CD4-positive, CD25-positive, alpha-beta regulatory T cell (primary cell): ENCODE results near the gene OTOG. TPM values are rescaled to one million over a fixed set of nuclear protein-coding genes. Genes with fewer than 3 reads are reported as not detected.
"Not testable (repeated sequence)": the region's sequence is repeated elsewhere in the genome, so short reads cannot be mapped to it uniquely, and the experiment has no call there.

Experiments used
- ATAC-seq, 2 donors: fragments of 150-1000 bp; cut with Tn5 transposase; one replicate each; pipeline ENCODE4 v1.10.0; 2021; ENCODE audit warnings: low read depth in 2 of 2, moderate number of reproducible peaks in 2 of 2, moderate library complexity in 1 of 2
- DNase-seq, 3 donors: peaks; one replicate each; pipeline versions ENCODE4 v3.0.0 to v3.0.0-alpha.2; 2012 to 2022; ENCODE audit warnings: mixed read lengths in 1 of 3
- H3K27ac ChIP-seq: one replicate; pipeline ENCODE4 v1.7.0; 2013; ENCODE audit warnings: mild to moderate bottlenecking, low read length; ENCODE audit not compliant: insufficient read depth, poor library complexity, severe bottlenecking
- H3K27me3 ChIP-seq: one replicate; pipeline ENCODE4 v1.7.0; 2013; ENCODE audit warnings: low read length; ENCODE audit not compliant: control insufficient read depth, insufficient read depth
- H3K36me3 ChIP-seq: one replicate; pipeline ENCODE4 v1.7.0; 2013; ENCODE audit warnings: mild to moderate bottlenecking, low read length, moderate library complexity; ENCODE audit not compliant: control insufficient read depth, insufficient read depth
- H3K4me1 ChIP-seq: 2 replicates; pipeline ENCODE4 v1.7.0; 2013; ENCODE audit warnings: mild to moderate bottlenecking, low read length; ENCODE audit not compliant: insufficient read depth, control insufficient read depth, poor library complexity, severe bottlenecking
- H3K4me3 ChIP-seq: one replicate; pipeline ENCODE4 v1.7.0; 2013; ENCODE audit warnings: low read depth, mild to moderate bottlenecking, low read length, moderate library complexity
- H3K9me3 ChIP-seq, 2 experiments: 1 replicate in 1 of 2; 2 replicates in 1 of 2; pipeline ENCODE4 v1.7.0; 2013; ENCODE audit warnings: low read length in 2 of 2, mild to moderate bottlenecking in 1 of 2, moderate library complexity in 1 of 2; ENCODE audit not compliant: control insufficient read depth in 2 of 2
- H3K27ac Mint-ChIP-seq, 3 donors: one replicate each; pipeline ENCODE4 v1.8.0; 2020 to 2022; ENCODE audit warnings: mild to moderate bottlenecking in 3 of 3, mixed read lengths in 3 of 3, moderate library complexity in 2 of 3
- H3K27me3 Mint-ChIP-seq: one replicate; pipeline ENCODE4 v1.8.0; 2022; ENCODE audit warnings: mild to moderate bottlenecking, mixed read lengths
- H3K36me3 Mint-ChIP-seq: one replicate; pipeline ENCODE4 v1.8.0; 2020; ENCODE audit warnings: mixed read lengths
- H3K4me1 Mint-ChIP-seq, 4 donors: one replicate each; pipeline ENCODE4 v1.8.0; 2020 to 2022; ENCODE audit warnings: mixed read lengths in 4 of 4, mild to moderate bottlenecking in 1 of 4
- H3K4me3 Mint-ChIP-seq, 4 donors: one replicate each; pipeline ENCODE4 v1.8.0; 2020 to 2022; ENCODE audit warnings: mild to moderate bottlenecking in 4 of 4, mixed read lengths in 4 of 4, moderate library complexity in 3 of 4
- H3K9me3 Mint-ChIP-seq, 7 donors: one replicate each; pipeline ENCODE4 v1.8.0; 2020 to 2022; ENCODE audit warnings: mixed read lengths in 7 of 7, mild to moderate bottlenecking in 3 of 7, moderate library complexity in 2 of 7
- polyA plus RNA-seq, 4 donors: library from polyadenylated mRNA; unstranded; fragments of 300-500 nt; fragmentation: Illumina TruSeq; gene quantifications; one replicate each; pipeline ENCODE4 v1.2.3, GENCODE V29; 2021
- total RNA-seq: library from RNA; stranded (reverse); gene quantifications from one replicate; pipeline ENCODE4 v1.2.3, GENCODE V29; 2022

Gene OTOG
- total and polyA plus RNA-seq, 5 donors from 2014 or later, result not detected

- Mint-ChIP-seq H3K4me3 (no peak overlapping the region), H3K4me1 (no peaks in the 10 kb centered on the region), H3K36me3 (no peaks in the 10 kb centered on the region), H3K27ac (no peak overlapping the region), H3K9me3 (no peaks in the 10 kb centered on the region), H3K27me3 (peaks cover 6% of the 10 kb centered on the region)
- H3K27ac ChIP-seq, result no peak overlapping the region
- no peak for DNase-seq
- no peaks in the 10 kb centered on the region for H3K9me3 ChIP-seq
- no peak for ATAC-seq
- H3K36me3 ChIP-seq, result no peaks in the 10 kb centered on the region
- no peak overlapping the region for H3K4me3 ChIP-seq
- no peaks in the 10 kb centered on the region for H3K27me3 ChIP-seq
- no peaks in the 10 kb centered on the region for H3K4me1 ChIP-seq
Observed at GRCh38 chr11:17611503-17612220, 64.6 kb downstream of the OTOG start.

- Histone ChIP-seq H3K36me3 (no peaks in the 10 kb centered on the region), H3K27ac (no peak overlapping the region), H3K9me3 (no peaks in the 10 kb centered on the region), H3K27me3 (no peaks in the 10 kb centered on the region), H3K4me1 (no peaks in the 10 kb centered on the region), H3K4me3 (no peak overlapping the region)
- H3K4me1 Mint-ChIP-seq, result no peaks in the 10 kb centered on the region
- ATAC-seq, result no peak
- no peaks in the 10 kb centered on the region for H3K36me3 Mint-ChIP-seq
- no peaks in the 10 kb centered on the region for H3K9me3 Mint-ChIP-seq
- peaks cover 5% of the 10 kb centered on the region for H3K27me3 Mint-ChIP-seq
- no peak for DNase-seq
- H3K27ac Mint-ChIP-seq, result no peak overlapping the region
- H3K4me3 Mint-ChIP-seq, result no peak overlapping the region
Observed at GRCh38 chr11:17612221-17613188, 65.4 kb downstream of the OTOG start.

- no peak for ATAC-seq
- Histone ChIP-seq H3K9me3 (no peaks in the 10 kb centered on the region), H3K4me1 (no peaks in the 10 kb centered on the region), H3K27ac (no peak overlapping the region), H3K27me3 (no peaks in the 10 kb centered on the region), H3K4me3 (no peak overlapping the region), H3K36me3 (no peaks in the 10 kb centered on the region)
- Mint-ChIP-seq H3K27me3 (peaks cover 5% of the 10 kb centered on the region), H3K36me3 (no peaks in the 10 kb centered on the region), H3K27ac (no peak overlapping the region), H3K4me3 (no peak overlapping the region), H3K4me1 (no peaks in the 10 kb centered on the region), H3K9me3 (peaks cover 0 to 1% (median 0%) of the 10 kb centered on the region in 7 donors)
- no peak for DNase-seq
Observed at GRCh38 chr11:17613428-17613962, 66.4 kb downstream of the OTOG start.

- Histone ChIP-seq H3K4me1 (no peaks in the 10 kb centered on the region), H3K4me3 (no peak overlapping the region), H3K27me3 (no peaks in the 10 kb centered on the region), H3K27ac (no peak overlapping the region), H3K36me3 (no peaks in the 10 kb centered on the region), H3K9me3 (no peaks in the 10 kb centered on the region)
- DNase-seq (no peak), ATAC-seq (no peak)
- Mint-ChIP-seq H3K36me3 (no peaks in the 10 kb centered on the region), H3K4me1 (no peaks in the 10 kb centered on the region), H3K9me3 (peaks cover 0 to 1% (median 0%) of the 10 kb centered on the region in 7 donors), H3K4me3 (no peak overlapping the region), H3K27ac (no peak overlapping the region), H3K27me3 (peaks cover 5% of the 10 kb centered on the region)
Observed at GRCh38 chr11:17613983-17614382, 66.9 kb downstream of the OTOG start.

GRCh38 chr11:17622711-17623110 lies 75.7 kb downstream of the OTOG start:
- H3K4me1 ChIP-seq, H3K4me3 ChIP-seq, H3K4me3 Mint-ChIP-seq, H3K27me3 ChIP-seq, H3K36me3 Mint-ChIP-seq, ATAC-seq, H3K4me1 Mint-ChIP-seq, H3K27ac ChIP-seq, H3K27ac Mint-ChIP-seq, H3K36me3 ChIP-seq, H3K9me3 ChIP-seq, DNase-seq: not testable (repeated sequence)
- Mint-ChIP-seq H3K27me3 (peaks cover 32% of the 10 kb centered on the region), H3K9me3 (peaks cover 0 to 20% (median 11%) of the 10 kb centered on the region in 7 donors)

GRCh38 chr11:17629113-17629512 lies 82.1 kb downstream of the OTOG start:
- Mint-ChIP-seq H3K9me3 (peaks cover 0 to 3% (median 0%) of the 10 kb centered on the region in 7 donors), H3K27ac (no peak overlapping the region), H3K4me3 (no peak overlapping the region), H3K27me3 (peaks cover 16% of the 10 kb centered on the region), H3K4me1 (no peaks in the 10 kb centered on the region), H3K36me3 (no peaks in the 10 kb centered on the region)
- H3K36me3 ChIP-seq, result no peaks in the 10 kb centered on the region
- H3K4me3 ChIP-seq, result no peak overlapping the region
- no peaks in the 10 kb centered on the region for H3K4me1 ChIP-seq
- no peak overlapping the region for H3K27ac ChIP-seq
- peaks cover 4% of the 10 kb centered on the region for H3K27me3 ChIP-seq
- no peaks in the 10 kb centered on the region for H3K9me3 ChIP-seq
- ATAC-seq (no peak), DNase-seq (no peak)

- Mint-ChIP-seq H3K36me3 (no peaks in the 10 kb centered on the region), H3K27me3 (peaks cover 3% of the 10 kb centered on the region), H3K4me3 (no peak overlapping the region), H3K27ac (no peak overlapping the region), H3K4me1 (no peaks in the 10 kb centered on the region), H3K9me3 (peaks cover 0 to 2% (median 0%) of the 10 kb centered on the region in 7 donors)
- H3K36me3 ChIP-seq, result no peaks in the 10 kb centered on the region
- ATAC-seq (no peak), DNase-seq (no peak)
- H3K27me3 ChIP-seq, result peaks cover 4% of the 10 kb centered on the region
- H3K9me3 ChIP-seq, result no peaks in the 10 kb centered on the region
- no peaks in the 10 kb centered on the region for H3K4me1 ChIP-seq
- H3K4me3 ChIP-seq, result no peak overlapping the region
- H3K27ac ChIP-seq, result no peak overlapping the region
Observed at GRCh38 chr11:17630936-17631335, 83.9 kb downstream of the OTOG start.
